Heart left ventricle (tissue), 16 donors: ENCODE data around the gene DDX6. TPM values are rescaled to one million over a fixed set of nuclear protein-coding genes. Genes with fewer than 3 reads are reported as not detected.
"Not testable (repeated sequence)": the region's sequence is repeated elsewhere in the genome, so short reads cannot be mapped to it uniquely, and the experiment has no call there.

Experiments
- ATAC-seq, 4 donors: fragments of 200-7000 bp; cut with Tn5 transposase; one replicate each; pipeline ENCODE4 v1.9.1; 2020 to 2022; ENCODE audit warnings: moderate library complexity in 4 of 4, mild to moderate bottlenecking in 3 of 4, moderate number of reproducible peaks in 1 of 4
- DNase-seq, 5 donors: peaks; one replicate each; pipeline ENCODE4 v3.0.0-alpha.2; 2020
- H3K27ac ChIP-seq, 12 donors: fragments of 200-600 bp; sonication (generic) in 4 of 12; one replicate each; pipeline versions ENCODE4 v1.5.0 to v1.8.0; 2016 to 2022; ENCODE audit warnings: mild to moderate bottlenecking in 2 of 12
- H3K27me3 ChIP-seq, 9 donors: fragments of 200-600 bp; sonication (generic) in 2 of 9; one replicate each; pipeline versions ENCODE4 v1.5.1 to v1.8.0; 2016 to 2022; ENCODE audit warnings: mild to moderate bottlenecking in 3 of 9
- H3K36me3 ChIP-seq, 9 donors: fragments of 200-600 bp; sonication (generic) in 2 of 9; one replicate each; pipeline versions ENCODE4 v1.5.0 to v1.8.0; 2018 to 2022; ENCODE audit warnings: mild to moderate bottlenecking in 2 of 9
- H3K4me1 ChIP-seq, 12 donors: fragments of 200-600 bp; sonication (generic) in 4 of 12; one replicate each; pipeline versions ENCODE4 v1.5.0 to v1.8.0; 2016 to 2022; ENCODE audit warnings: mild to moderate bottlenecking in 3 of 12
- H3K4me3 ChIP-seq, 12 donors: fragments of 200-600 bp; sonication (generic) in 4 of 12; one replicate each; pipeline versions ENCODE4 v1.5.0 to v1.8.0; 2017 to 2022; ENCODE audit warnings: mild to moderate bottlenecking in 9 of 12, moderate library complexity in 4 of 12
- H3K9me3 ChIP-seq, 12 donors: fragments of 200-600 bp; sonication (generic) in 4 of 12; one replicate each; pipeline versions ENCODE4 v1.5.0 to v1.8.0; 2016 to 2022; ENCODE audit warnings: mild to moderate bottlenecking in 1 of 12
- CTCF ChIP-seq, 12 donors: fragments of 200-600 bp; sonication (generic) in 4 of 12; IDR thresholded peaks; one replicate each; pipeline versions ENCODE4 v1.5.0 to v1.8.0; 2018 to 2022; ENCODE audit warnings: antibody characterized with exemption in 12 of 12, mild to moderate bottlenecking in 5 of 12
- POLR2A ChIP-seq, 2 donors: fragments of 450-650 bp; IDR thresholded peaks; one replicate each; pipeline ENCODE4 v1.6.1; 2017; ENCODE audit warnings: antibody characterized with exemption in 2 of 2, mild to moderate bottlenecking in 2 of 2, moderate library complexity in 2 of 2
- WGBS, 4 donors: extraction: QIAGEN DNeasy Blood & Tissue Kit in 2 of 4; methylation state at CpG; one replicate each; pipeline versions ENCODE4 v1.1.5 to v1.1.7; 2013 to 2018; 5-methylcytosine and 5-hydroxymethylcytosine counted together
- intact Hi-C, 10 donors: fragments of 100-400 bp; cut with DNase I; formaldehyde crosslinking; loops; one replicate each; pipeline versions ENCODE4 v1.11.1 to v1.14.2; 2022
- polyA plus RNA-seq, 2 donors: library from polyadenylated mRNA; stranded (reverse); fragments of 200-250 nt; gene quantifications; one replicate each; pipeline ENCODE4 v1.2.3, GENCODE V29; 2013
- total RNA-seq, 9 donors: library from RNA; depleted of rRNA in 2 of 9; stranded (reverse); fragments of >200 nt in 2 of 9; fragmentation: NEBNext Ultra II Directional in 3 of 9; extraction: Animal tissue kit (Norgen Biotek cat#: 25700) in 3 of 9; gene quantifications; one replicate each; pipeline versions ENCODE4 v1.1.0 to v1.2.4, GENCODE V29; 2016 to 2023
- donor health status: ischemic (EF 13 %, LVEDD 7.1; RV severe dilation, severe dysfunction).
- donor health status: healthy with polysubstance abuse.
- donor health status: DM: no; HTN: yes; CAD: no.
- donor health status: DM: no; HTN: no; CAD: no.
- donor health status: ischemic (EF 25% LVEDD 6.9; RV normal size, moderate dysfunction).
- donor health status: ischemic (EF 25% LVEDD 5.7; RV mildly dilated, moderate dysfunction).
- donor health status: healthy.
- donor health status: DM: yes; HTN: yes; CAD: no.
- donor health status: ischemic (EF 35%, LVEDD 5.7; RV mildly dilated, moderate dysfunction).
- donor health status: nonischemic (EF 11% LVEDD 7.7; RV severe dilation, severe dysfunction).
- donor health status: DM: yes; HTN: yes; CAD: no.
- donor health status: PGD.
- donor health status: ischemic (EF 29% LVEDD 5.4; RV normal size, mild dysfunction).
- donor health status: nonischemic (EF 23%, LVEDD 6.1; RV moderate dilation, normal function).

The DDX6 gene
- total and polyA plus RNA-seq, 11 donors, result 29.4 to 166 (median 110) TPM

GRCh38 chr11:118785362-118785761 is 5.6 kb downstream of the DDX6 start:
- Histone ChIP-seq H3K36me3 (peaks cover 0 to 59% (median 54%) of the 10 kb centered on the region in 9 donors), H3K27ac (peak overlapping the region in 1 of 12 donors; percentile 26), H3K27me3 (no peaks in the 10 kb centered on the region), H3K4me1 (peaks cover 0 to 88% (median 73%) of the 10 kb centered on the region in 12 donors), H3K4me3 (no peak overlapping the region), H3K9me3 (no peaks in the 10 kb centered on the region)
- TF ChIP-seq POLR2A (IDR thresholded peaks at IDR 0.05), result no peak
- TF ChIP-seq CTCF (IDR thresholded peaks at IDR 0.05), result no peak
- WGBS, 4 donors, result 40 to 51% (median 44%) methylated on average over 3 of the region's 3 CpGs
- ATAC-seq (no peak), DNase-seq (no peak)
- intact Hi-C loops, result loop anchor here in 1 of 10 donors (10.0 kb wide), 1 partner anchor 91 kb away; no protein-coding TSS in a partner anchor

- TF ChIP-seq POLR2A (IDR thresholded peaks at IDR 0.05) (no peak), CTCF (IDR thresholded peaks at IDR 0.05) (no peak)
- Histone ChIP-seq H3K4me3 (no peak overlapping the region), H3K36me3 (peaks cover 0 to 74% (median 68%) of the 10 kb centered on the region in 9 donors), H3K9me3 (no peaks in the 10 kb centered on the region), H3K4me1 (peaks cover 0 to 87% (median 70%) of the 10 kb centered on the region in 12 donors), H3K27ac (peak overlapping the region in 1 of 12 donors; percentile 5), H3K27me3 (no peaks in the 10 kb centered on the region)
- 48 to 55% (median 53%) methylated on average over 8 of the region's 8 CpGs for WGBS, 4 donors
- DNase-seq, result peak; percentile 31 to 83 (median 60)
- intact Hi-C loops, result loop anchor here in 1 of 10 donors (10.0 kb wide), 1 partner anchor 89 kb away; no protein-coding TSS in a partner anchor
- ATAC-seq, result peak; percentile 53 to 82 (median 80)
Measured at GRCh38 chr11:118783724-118784495, 7.1 kb downstream of the DDX6 start.

GRCh38 chr11:118783324-118783723 is 7.6 kb downstream of the DDX6 start:
- H3K4me1 ChIP-seq, result peaks cover 0 to 86% (median 64%) of the 10 kb centered on the region in 12 donors
- not testable (repeated sequence) for DNase-seq, H3K27me3 ChIP-seq, ATAC-seq, H3K9me3 ChIP-seq, H3K4me3 ChIP-seq
- intact Hi-C loops, result loop anchor here in 1 of 10 donors (10.0 kb wide), 1 partner anchor 89 kb away; no protein-coding TSS in a partner anchor
- peak overlapping the region in 2 of 12 donors; percentile 5 to 7 for H3K27ac ChIP-seq
- H3K36me3 ChIP-seq, result peaks cover 0 to 79% (median 74%) of the 10 kb centered on the region in 9 donors
- WGBS, 4 donors, result 70 to 80% (median 79%) methylated on average over 5 of the region's 5 CpGs

- TF ChIP-seq POLR2A (IDR thresholded peaks at IDR 0.05) (no peak), CTCF (IDR thresholded peaks at IDR 0.05) (no peak)
- H3K27me3 ChIP-seq, result no peaks in the 10 kb centered on the region
- H3K36me3 ChIP-seq, result peaks cover 0 to 100% (median 93%) of the 10 kb centered on the region in 9 donors
- intact Hi-C loops, result loop anchor here in 1 of 10 donors (10.0 kb wide), 1 partner anchor 116 kb away; no protein-coding TSS in a partner anchor
- H3K9me3 ChIP-seq, result no peaks in the 10 kb centered on the region
- WGBS, 4 donors, result 73 to 81% (median 77%) methylated on average over 5 of the region's 5 CpGs
- no peak overlapping the region for H3K4me3 ChIP-seq
- ATAC-seq (no peak), DNase-seq (no peak)
- H3K4me1 ChIP-seq, result peaks cover 2 to 80% (median 47%) of the 10 kb centered on the region in 12 donors
- no peak overlapping the region for H3K27ac ChIP-seq
Measured at GRCh38 chr11:118778898-118779297, 12.1 kb downstream of the DDX6 start.
